K562 (cell line): ENCODE measurements around the gene MSANTD1. TPM values are rescaled to one million over a fixed set of nuclear protein-coding genes. Genes with fewer than 3 reads are reported as not detected.

ENCODE experiments used
- CHD7 ChIP-seq: fragments of 200-600 bp; sonication (generic); IDR thresholded peaks from one replicate; pipeline ENCODE4 v1.6.1; 2012; ENCODE audit warnings: mild to moderate bottlenecking, low read depth, low read length, inconsistent platforms
- GABPB2 ChIP-seq: fragments of 250-450 bp; sonication (Bioruptor Pico); conservative IDR thresholded peaks from 2 replicates; pipeline ENCODE4 v1.5.1; 2021; ENCODE audit warnings: mild to moderate bottlenecking
- GATAD2B ChIP-seq: fragments of 450-650 bp; IDR thresholded peaks from 2 replicates; pipeline ENCODE4 v1.6.1; 2017; ENCODE audit warnings: mild to moderate bottlenecking, borderline replicate concordance
- PATZ1 ChIP-seq: fragments of 250-450 bp; sonication (Bioruptor Pico); IDR thresholded peaks from 2 replicates; pipeline ENCODE4 v1.5.0; 2020; ENCODE audit warnings: mild to moderate bottlenecking, borderline replicate concordance
- RFX1 ChIP-seq: fragments of 450-650 bp; IDR thresholded peaks from 2 replicates; pipeline ENCODE4 v1.6.1; 2016; ENCODE audit warnings: mild to moderate bottlenecking, moderate library complexity
- SP2 ChIP-seq: IDR thresholded peaks from 2 replicates; pipeline ENCODE4 v1.6.1; 2011; ENCODE audit warnings: mild to moderate bottlenecking, low read depth, low read length, moderate library complexity; ENCODE audit not compliant: poor library complexity, severe bottlenecking; ENCODE audit errors: extremely low read depth
- TAF1 ChIP-seq: IDR thresholded peaks from 2 replicates; pipeline ENCODE4 v1.6.1; 2011; ENCODE audit warnings: mild to moderate bottlenecking, low read length, moderate library complexity; ENCODE audit not compliant: insufficient read depth, control insufficient read depth, severe bottlenecking; ENCODE audit errors: extremely low read depth
- TRIM24 ChIP-seq, 2 experiments: fragments of 450-650 bp; IDR thresholded peaks; 2 replicates each; pipeline ENCODE4 v1.6.1; 2016
- YBX1 ChIP-seq: fragments of 450-650 bp; IDR thresholded peaks from 2 replicates; pipeline ENCODE4 v1.7.1; 2016; ENCODE audit warnings: mild to moderate bottlenecking
- ZBTB17 ChIP-seq: fragments of 450-650 bp; formaldehyde crosslinking; IDR thresholded peaks from 2 replicates; pipeline ENCODE4 v1.4.0; 2020; ENCODE audit warnings: mild to moderate bottlenecking
- ZBTB33 ChIP-seq: sonication (generic); formaldehyde crosslinking; IDR thresholded peaks from 2 replicates; pipeline ENCODE4 v1.8.1; 2023; ENCODE audit warnings: mild to moderate bottlenecking, missing genetic modification reagents
- ZNF140 ChIP-seq: fragments of 250-450 bp; sonication (Bioruptor Pico); IDR thresholded peaks from 2 replicates; pipeline ENCODE4 v1.8.0; 2021; ENCODE audit warnings: moderate library complexity, mild to moderate bottlenecking, inconsistent platforms
- polyA plus RNA-seq, 8 experiments: library from polyadenylated mRNA; depleted of rRNA in 4 of 8; stranded (reverse) in 5 of 8; unstranded in 3 of 8; fragments of >200 nt; fragmentation: Nextera tagmentation in 2 of 8; fragmentation: Illumina TruSeq in 1 of 8; extraction: Ambion mirVana in 2 of 8; extraction: Trizol in 1 of 8; gene quantifications; 2 replicates each; pipeline versions ENCODE4 v1.2.1 to v1.2.3, GENCODE V29; 2011 to 2014; ENCODE audit warnings: inconsistent platforms in 1 of 8, missing spikeins in 1 of 8
- total RNA-seq, 7 experiments: library from RNA; depleted of rRNA in 6 of 7; stranded (reverse); fragments of >200 nt in 6 of 7; fragmentation: Illumina TruSeq in 2 of 7; extraction: Trizol in 2 of 7; gene quantifications; 2 replicates each; pipeline versions ENCODE4 v1.2.1 to v1.2.3, GENCODE V29; 2011 to 2021; ENCODE audit warnings: low replicate concordance in 1 of 7

MSANTD1 gene
- total and polyA plus RNA-seq, 9 of the 15 experiments (the other 6 are each of a cell fraction or from before 2014, with no cell fraction given): 0.04 to 0.09 (median 0.07) TPM; not detected in 6

GRCh38 chr4:3248811-3249661 lies at the start of gene MSANTD1 (continued):
- TF ChIP-seq CHD7 (no peak), TRIM24 (IDR thresholded peaks at IDR 0.05) (no peak), PATZ1 (CRISPR knock-in tag) (no peak), ZBTB33 (CRISPR knock-in tag) (peak; percentile 91), TAF1 (no peak), GATAD2B (no peak), ZBTB17 (CRISPR knock-in tag) (no peak), RFX1 (peak; percentile 83), GABPB2 (CRISPR knock-in tag) (no peak), SP2 (no peak), ZNF140 (no peak), YBX1 (no peak)
